OCI-LY7 (cell line): ENCODE results near the gene UNC45B.

Experiments
- CTCF ChIP-seq: fragments of 200-600 bp; sonication (generic); conservative IDR thresholded peaks from 2 replicates; pipeline ENCODE4 v1.5.1; 2014; ENCODE audit warnings: mild to moderate bottlenecking, antibody characterized with exemption, low read length, moderate library complexity, mixed read lengths
- EZH2phosphoT487 ChIP-seq: fragments of 200-600 bp; sonication (generic); IDR thresholded peaks from 2 replicates; pipeline ENCODE4 v1.6.1; 2018; ENCODE audit warnings: low read depth, borderline replicate concordance, mild to moderate bottlenecking, mixed run types, antibody characterized with exemption, low read length, moderate library complexity, mixed read lengths

DNA sequence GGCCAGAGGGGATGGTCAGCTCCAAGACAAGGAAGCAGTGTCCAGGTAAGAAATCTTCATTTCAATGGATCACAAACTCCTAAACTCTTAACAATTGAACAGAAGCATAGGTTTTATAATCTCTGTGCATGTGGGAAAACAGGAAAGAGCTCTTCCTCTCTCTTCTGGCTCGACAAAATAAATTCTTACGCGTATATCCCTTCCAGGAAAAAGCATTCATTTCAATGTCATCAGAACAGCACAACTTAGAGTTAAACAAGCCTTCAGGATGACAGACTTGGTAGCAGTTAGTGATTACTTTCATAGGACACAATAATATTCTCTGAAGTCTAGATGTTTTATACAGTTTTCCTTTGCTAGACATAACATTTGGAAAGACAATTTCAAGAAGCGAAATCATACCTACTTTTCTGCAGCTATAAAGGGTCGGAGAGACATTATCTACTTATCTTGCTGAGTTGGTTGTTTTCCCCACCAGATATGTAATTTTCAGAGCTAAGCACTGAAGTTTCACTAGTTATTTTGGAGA, 65.9 kb downstream of the UNC45B start:
- no peak for TF ChIP-seq CTCF
- TF ChIP-seq EZH2phosphoT487 = no peak
